Neural cell (in vitro differentiated cells): Measurements from ENCODE around the gene SLCO2A1. TPM values are rescaled to one million over a fixed set of nuclear protein-coding genes. Genes with fewer than 3 reads are reported as not detected.

ENCODE experiments used
- H2AFZ ChIP-seq: fragments of 200-600, 300-800 bp; sonication (generic), shearing (Covaris generic); 2 replicates; pipeline ENCODE4 v1.6.0; 2014; ENCODE audit warnings: low read depth, mild to moderate bottlenecking, antibody characterized with exemption, low read length, moderate library complexity
- H3F3A ChIP-seq: fragments of 200-600 bp; shearing (Covaris generic); 2 replicates; pipeline ENCODE4 v1.6.1; 2016; ENCODE audit warnings: mild to moderate bottlenecking, moderate library complexity, mixed read lengths, antibody characterized with exemption, low read length; ENCODE audit not compliant: insufficient read depth, poor library complexity, severe bottlenecking
- H3K27ac ChIP-seq: fragments of 200-600, 300-800 bp; sonication (generic), shearing (Covaris generic); 2 replicates; pipeline ENCODE4 v1.5.1; 2014; ENCODE audit warnings: mild to moderate bottlenecking, low read length, moderate library complexity
- H3K27me3 ChIP-seq: fragments of 300-800, 200-600 bp; sonication (generic), shearing (Covaris generic); 2 replicates; pipeline ENCODE4 v1.6.0; 2014; ENCODE audit warnings: mild to moderate bottlenecking, low read depth, low read length, moderate library complexity; ENCODE audit not compliant: insufficient read depth
- H3K36me3 ChIP-seq: fragments of 300-800, 200-600 bp; sonication (generic), shearing (Covaris generic); 2 replicates; pipeline ENCODE4 v1.5.1; 2014; ENCODE audit warnings: mild to moderate bottlenecking, antibody characterized with exemption, low read length, moderate library complexity; ENCODE audit not compliant: insufficient read depth
- H3K4me2 ChIP-seq: fragments of 300-800, 200-600 bp; sonication (generic), shearing (Covaris generic); 2 replicates; pipeline ENCODE4 v1.6.0; 2014; ENCODE audit warnings: mild to moderate bottlenecking, low read length
- H3K4me3 ChIP-seq: fragments of 300-800, 200-600 bp; sonication (generic), shearing (Covaris generic); 2 replicates; pipeline ENCODE4 v1.5.1; 2014; ENCODE audit warnings: mild to moderate bottlenecking, low read length, moderate library complexity
- H3K79me2 ChIP-seq: fragments of 200-600 bp; shearing (Covaris generic); replicated peaks from 2 replicates; pipeline ENCODE4 v1.6.0; 2014; ENCODE audit warnings: mild to moderate bottlenecking, low read length, moderate library complexity; ENCODE audit not compliant: insufficient read depth
- H3K9ac ChIP-seq: fragments of 300-800, 200-600 bp; sonication (generic), shearing (Covaris generic); 2 replicates; pipeline ENCODE4 v1.6.1; 2016; ENCODE audit warnings: mild to moderate bottlenecking, low read length, mixed read lengths
- H3K9me2 ChIP-seq: fragments of 200-600 bp; shearing (Covaris generic); 2 replicates; pipeline ENCODE4 v1.6.1; 2016; ENCODE audit warnings: mild to moderate bottlenecking, low read length, mixed read lengths; ENCODE audit not compliant: insufficient read depth
- H3K9me3 ChIP-seq: fragments of 200-600, 300-800 bp; sonication (generic), shearing (Covaris generic); 2 replicates; pipeline ENCODE4 v1.6.1; 2016; ENCODE audit warnings: mild to moderate bottlenecking, mixed run types, low read length, moderate library complexity, mixed read lengths
- H4K20me1 ChIP-seq: fragments of 200-600 bp; shearing (Covaris generic); 2 replicates; pipeline ENCODE4 v1.6.1; 2016; ENCODE audit warnings: mild to moderate bottlenecking, mixed run types; ENCODE audit not compliant: insufficient read depth
- CTCF ChIP-seq: fragments of 450-650 bp; IDR thresholded peaks from 2 replicates; pipeline ENCODE4 v1.5.1; 2014; ENCODE audit warnings: antibody characterized with exemption, mild to moderate bottlenecking, moderate library complexity; ENCODE audit not compliant: poor library complexity, severe bottlenecking
- EP300 ChIP-seq: fragments of 450-650 bp; conservative IDR thresholded peaks from 2 replicates; pipeline ENCODE4 v1.6.1; 2014; ENCODE audit warnings: antibody characterized with exemption, mild to moderate bottlenecking, moderate library complexity; ENCODE audit not compliant: poor library complexity, severe bottlenecking
- EZH2 ChIP-seq: fragments of 200-600, 300-800 bp; shearing (Covaris generic), sonication (generic); IDR thresholded peaks from 2 replicates; pipeline ENCODE4 v1.6.1; 2014; ENCODE audit warnings: antibody characterized with exemption, low read length, borderline replicate concordance, mild to moderate bottlenecking; ENCODE audit not compliant: insufficient read depth, poor library complexity, severe bottlenecking
- MXI1 ChIP-seq: fragments of 450-650 bp; conservative IDR thresholded peaks from 2 replicates; pipeline ENCODE4 v1.6.1; 2014; ENCODE audit warnings: antibody characterized with exemption, mild to moderate bottlenecking; ENCODE audit not compliant: poor library complexity, severe bottlenecking
- POLR2AphosphoS5 ChIP-seq: IDR thresholded peaks from 2 replicates; pipeline ENCODE4 v1.6.1; 2012
- RAD21 ChIP-seq: fragments of 450-650 bp; conservative IDR thresholded peaks from 2 replicates; pipeline ENCODE4 v1.6.1; 2014; ENCODE audit warnings: antibody characterized with exemption, mild to moderate bottlenecking, moderate library complexity
- REST ChIP-seq: IDR thresholded peaks from 2 replicates; pipeline ENCODE4 v1.6.1; 2012; ENCODE audit warnings: borderline replicate concordance
- SMC3 ChIP-seq: fragments of 450-650 bp; conservative IDR thresholded peaks from 2 replicates; pipeline ENCODE4 v1.6.1; 2014; ENCODE audit warnings: antibody characterized with exemption, mild to moderate bottlenecking, moderate library complexity; ENCODE audit not compliant: poor library complexity
- TAF1 ChIP-seq: IDR thresholded peaks from 2 replicates; pipeline ENCODE4 v1.6.1; 2012; ENCODE audit warnings: low read depth
- polyA plus RNA-seq: library from polyadenylated mRNA; depleted of rRNA; stranded (reverse); fragments of >200 nt; gene quantifications from 2 replicates; pipeline ENCODE4 v1.2.3, GENCODE V29; 2014

SLCO2A1 gene
- polyA plus RNA-seq, 1 donor from 2014 or later, result not detected

- H4K20me1 ChIP-seq, result no peaks in the 10 kb centered on the region
- H3F3A ChIP-seq, result no peaks in the 10 kb centered on the region
- TF ChIP-seq SMC3 (no peak), TAF1 (no peak), RAD21 (no peak), MXI1 (no peak), EP300 (no peak), EZH2 (no peak), POLR2AphosphoS5 (no peak), CTCF (no peak)
- no peak overlapping the region for H3K27ac ChIP-seq
- H3K9ac ChIP-seq, result no peak overlapping the region
- H3K4me2 ChIP-seq, result no peak overlapping the region
- no peaks in the 10 kb centered on the region for H3K36me3 ChIP-seq
- H3K4me3 ChIP-seq, result no peak overlapping the region
- H3K9me3 ChIP-seq, result no peaks in the 10 kb centered on the region
- H3K79me2 ChIP-seq, result no peaks in the 10 kb centered on the region
- no peaks in the 10 kb centered on the region for H3K9me2 ChIP-seq
- no peaks in the 10 kb centered on the region for H3K27me3 ChIP-seq
- no peak overlapping the region for H2AFZ ChIP-seq
These were observed 28.0 kb upstream of the SLCO2A1 start for GRCh38 chr3:134057654-134058110.

GRCh38 chr3:134057006-134057653 is 27.4 kb upstream of the SLCO2A1 start:
- no peak overlapping the region for H3K9ac ChIP-seq
- TF ChIP-seq EZH2, result no peak
- no peak for TF ChIP-seq EP300
- no peak for TF ChIP-seq MXI1
- no peak for TF ChIP-seq SMC3
- no peak for TF ChIP-seq REST
- TF ChIP-seq RAD21, result no peak
- TF ChIP-seq CTCF, result no peak
- no peak for TF ChIP-seq POLR2AphosphoS5
- no peak for TF ChIP-seq TAF1
- H3K4me2 ChIP-seq, result no peak overlapping the region

More at GRCh38 chr3:134057006-134057653, 27.4 kb upstream of the SLCO2A1 start:
- no peaks in the 10 kb centered on the region for H3K36me3 ChIP-seq
- no peak overlapping the region for H3K4me3 ChIP-seq
- no peak overlapping the region for H3K27ac ChIP-seq
- no peaks in the 10 kb centered on the region for H3K9me2 ChIP-seq
- no peak overlapping the region for H2AFZ ChIP-seq
- no peaks in the 10 kb centered on the region for H4K20me1 ChIP-seq
- H3K9me3 ChIP-seq, result no peaks in the 10 kb centered on the region
- no peaks in the 10 kb centered on the region for H3F3A ChIP-seq
- no peaks in the 10 kb centered on the region for H3K79me2 ChIP-seq
- H3K27me3 ChIP-seq, result no peaks in the 10 kb centered on the region
